Subcutaneous adipose tissue (tissue), 4 donors: Measurements from ENCODE around the gene ABHD8. TPM values are rescaled to one million over a fixed set of nuclear protein-coding genes. Genes with fewer than 3 reads are reported as not detected.

ENCODE experiments used
- total RNA-seq, 4 donors: library from RNA; depleted of rRNA; stranded (reverse); fragments of >200 nt; gene quantifications; one replicate each; pipeline ENCODE4 v1.1.0, GENCODE V29; 2016
- TF ChIP-seq, protein P1 (sequence below): fragments of 450-650 bp; IDR thresholded peaks from one replicate; pipeline ENCODE4 v1.5.1; 2016; ENCODE audit warnings: low read depth, mild to moderate bottlenecking, control low read depth, antibody characterized with exemption, moderate library complexity

ABHD8 gene
- total RNA-seq, 4 donors from 2014 or later: 6.2 to 17.5 (median 12.1) TPM

DNA sequence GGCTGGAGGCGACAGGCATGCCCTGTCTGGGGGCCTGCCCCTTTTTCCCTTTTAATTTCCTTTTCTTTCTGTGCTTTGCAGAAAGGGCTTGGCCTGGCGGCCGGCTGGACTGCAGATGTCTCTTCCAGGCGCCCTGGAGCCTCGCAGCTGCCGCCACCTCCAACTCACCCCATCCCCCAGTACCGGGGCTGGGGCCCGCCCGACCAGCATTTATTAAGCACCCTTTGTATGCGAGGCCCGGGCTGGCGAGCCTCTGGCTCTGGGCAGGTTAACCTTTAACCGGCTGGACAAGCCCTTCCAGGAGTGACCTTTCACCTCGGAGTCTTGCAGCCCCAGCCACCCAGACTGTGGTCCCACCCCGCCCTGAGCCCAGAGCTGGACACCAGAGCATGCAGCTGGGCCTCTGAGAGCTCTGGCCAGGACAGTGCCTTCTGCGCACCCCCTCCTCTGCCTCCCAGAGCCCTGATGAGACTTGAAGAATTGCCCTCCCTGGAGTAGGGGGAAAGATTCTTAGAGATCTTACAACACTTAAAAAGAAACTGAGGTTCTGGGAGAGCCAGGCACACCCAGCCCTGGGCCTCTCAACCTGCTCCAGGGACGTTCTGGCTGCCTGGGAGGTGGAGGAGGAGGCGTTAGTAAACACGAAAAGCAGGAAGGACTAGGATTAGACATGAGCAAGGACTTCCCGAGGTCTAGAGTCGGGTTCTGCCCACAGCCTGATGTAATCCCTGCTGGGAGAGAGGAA, 56.4 kb downstream of the ABHD8 start:
- TF ChIP-seq, protein P1, sequence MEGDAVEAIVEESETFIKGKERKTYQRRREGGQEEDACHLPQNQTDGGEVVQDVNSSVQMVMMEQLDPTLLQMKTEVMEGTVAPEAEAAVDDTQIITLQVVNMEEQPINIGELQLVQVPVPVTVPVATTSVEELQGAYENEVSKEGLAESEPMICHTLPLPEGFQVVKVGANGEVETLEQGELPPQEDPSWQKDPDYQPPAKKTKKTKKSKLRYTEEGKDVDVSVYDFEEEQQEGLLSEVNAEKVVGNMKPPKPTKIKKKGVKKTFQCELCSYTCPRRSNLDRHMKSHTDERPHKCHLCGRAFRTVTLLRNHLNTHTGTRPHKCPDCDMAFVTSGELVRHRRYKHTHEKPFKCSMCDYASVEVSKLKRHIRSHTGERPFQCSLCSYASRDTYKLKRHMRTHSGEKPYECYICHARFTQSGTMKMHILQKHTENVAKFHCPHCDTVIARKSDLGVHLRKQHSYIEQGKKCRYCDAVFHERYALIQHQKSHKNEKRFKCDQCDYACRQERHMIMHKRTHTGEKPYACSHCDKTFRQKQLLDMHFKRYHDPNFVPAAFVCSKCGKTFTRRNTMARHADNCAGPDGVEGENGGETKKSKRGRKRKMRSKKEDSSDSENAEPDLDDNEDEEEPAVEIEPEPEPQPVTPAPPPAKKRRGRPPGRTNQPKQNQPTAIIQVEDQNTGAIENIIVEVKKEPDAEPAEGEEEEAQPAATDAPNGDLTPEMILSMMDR: no peak

DNA sequence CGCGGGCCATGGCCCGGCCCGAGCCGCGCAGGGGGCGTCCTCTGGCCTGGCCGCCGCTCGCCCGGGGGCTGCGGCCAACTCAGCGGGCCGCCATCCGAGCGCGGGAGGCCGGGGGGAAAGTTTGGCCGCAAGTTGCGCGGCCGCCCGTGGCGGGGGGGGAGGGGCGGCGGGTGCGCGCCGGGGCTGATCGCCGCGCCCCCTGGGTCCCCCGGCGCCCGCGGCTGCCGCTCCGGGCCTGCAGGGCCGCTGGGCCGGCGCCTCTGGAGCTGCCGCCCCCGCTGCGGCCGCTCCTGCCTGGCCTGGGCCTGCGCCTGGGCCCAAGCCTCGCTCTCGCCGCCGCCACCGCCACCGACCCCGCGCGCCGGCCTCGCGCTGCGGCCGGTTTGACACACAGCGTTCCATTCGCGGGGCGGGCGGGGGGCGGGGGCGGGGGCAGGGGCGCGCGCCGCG, 57.7 kb downstream of the ABHD8 start, which contains the start of gene NR2F6:
Gene NR2F6, minus strand, starts transcription at position 385 of the 450 bp plus-strand sequence. CDS start 699 bp downstream, outside the sequence.
- TF ChIP-seq, protein P1: no peak

DNA sequence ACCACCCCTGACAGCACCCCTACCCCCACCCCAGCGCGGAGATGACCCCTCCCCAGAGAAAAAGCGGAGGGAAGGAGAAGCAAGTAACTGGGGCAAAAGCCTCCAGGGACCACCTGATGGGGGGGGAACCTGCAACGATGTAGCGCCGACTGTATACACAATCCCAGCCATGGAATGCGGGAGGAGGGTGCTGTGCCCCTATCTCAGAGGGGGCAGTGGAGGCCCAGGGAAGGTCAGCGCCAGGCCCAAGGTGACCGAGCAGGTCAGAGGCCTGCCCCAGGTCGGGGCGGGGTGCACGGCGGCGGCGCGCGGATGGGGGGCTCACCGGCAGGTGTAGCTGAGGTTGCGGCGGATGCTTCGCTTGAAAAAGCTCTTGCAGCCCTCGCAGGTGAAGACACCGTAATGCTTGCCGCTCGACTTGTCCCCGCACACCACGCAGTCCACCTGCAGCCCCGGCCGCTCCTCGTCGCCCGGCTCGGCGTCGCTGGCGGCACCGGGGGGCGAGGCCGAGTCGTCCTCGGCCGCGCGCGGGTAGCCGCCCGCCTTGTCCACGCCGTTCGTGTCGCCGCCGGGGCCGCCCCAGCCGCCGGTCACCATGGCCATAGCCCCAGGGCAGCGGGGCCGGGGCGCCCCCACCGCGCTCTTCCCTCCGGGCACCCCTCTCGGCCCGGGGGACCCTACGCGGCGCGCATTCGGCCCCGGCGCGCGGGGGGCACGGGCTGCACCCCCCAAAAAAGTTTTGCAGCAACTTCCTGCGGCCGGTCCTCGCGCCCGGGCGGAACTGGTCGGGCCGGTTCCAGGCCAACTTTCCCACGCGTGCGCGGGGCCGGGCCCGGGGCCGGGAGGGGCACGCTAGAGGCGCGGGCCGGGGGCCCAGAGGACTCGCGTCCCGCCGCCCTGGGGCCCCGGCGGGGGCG, 58.3 kb downstream of the ABHD8 start:
- TF ChIP-seq, protein P1: no peak

DNA sequence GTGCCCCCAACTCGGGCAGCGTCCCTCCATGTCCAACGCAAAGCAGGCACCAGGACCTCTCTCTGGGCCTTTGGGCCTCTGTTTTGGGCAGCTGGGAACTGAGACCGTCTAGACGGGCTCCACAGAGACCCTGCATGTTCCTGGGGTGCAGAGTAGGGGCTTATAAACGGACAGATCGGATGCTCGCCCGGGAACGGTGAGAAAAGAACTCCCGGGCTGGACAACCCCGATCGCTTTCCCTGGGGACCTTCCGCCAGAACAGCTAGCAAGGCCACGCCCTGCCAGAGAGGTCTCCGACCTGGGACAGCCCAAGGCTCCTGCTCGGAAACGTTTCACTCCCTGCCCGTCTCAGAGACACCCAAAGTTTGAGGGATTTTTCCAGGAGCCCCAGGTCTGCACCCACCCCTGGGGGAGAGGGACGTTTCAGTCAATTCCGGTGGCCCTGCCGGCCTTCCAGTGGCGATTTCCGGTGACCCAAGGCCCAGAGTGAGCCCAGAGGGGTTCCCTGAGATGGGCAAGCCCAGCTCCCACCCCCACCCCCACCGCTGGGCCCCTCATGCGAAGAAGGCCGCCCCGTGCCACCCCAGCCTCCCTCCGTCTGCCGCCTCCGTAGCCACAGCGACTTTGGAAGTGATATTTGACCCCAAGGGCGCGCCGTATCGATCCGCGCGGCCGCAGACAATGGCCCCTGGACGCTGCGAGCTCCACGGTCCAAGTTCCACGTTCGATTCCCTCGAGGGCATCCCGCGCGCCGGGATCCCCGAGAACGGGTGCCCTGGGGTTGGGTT, 59.2 kb downstream of the ABHD8 start:
- TF ChIP-seq, protein P1: no peak

DNA sequence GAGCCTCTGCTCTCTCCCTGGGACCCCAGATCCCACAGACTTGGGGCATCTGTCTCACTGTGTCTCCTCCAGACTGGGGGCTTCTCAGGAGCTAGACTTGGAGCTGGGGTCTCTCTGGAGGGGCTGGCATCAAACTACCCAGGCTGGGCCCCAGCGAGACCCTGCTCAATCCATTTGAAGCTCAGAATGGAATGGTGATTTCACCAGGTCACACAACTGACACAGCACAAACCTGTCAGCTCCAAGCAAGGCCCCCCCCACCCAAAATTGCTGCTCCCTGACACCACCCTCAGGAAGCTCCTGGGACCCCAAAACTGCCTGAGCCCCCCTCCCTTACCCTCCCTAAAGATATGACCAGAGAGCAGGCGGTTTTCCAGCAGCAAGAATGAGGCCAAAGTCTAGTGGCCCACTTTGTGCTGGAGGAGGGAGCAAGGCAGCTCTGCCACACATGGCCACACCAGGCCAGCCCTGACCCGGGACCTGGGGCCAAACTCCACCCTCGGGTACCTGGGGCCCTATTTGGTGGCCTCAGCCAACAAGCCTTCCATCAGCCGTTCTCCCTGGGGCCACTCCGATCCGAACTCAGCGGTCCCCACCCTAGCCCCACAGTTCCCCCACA, 59.9 kb downstream of the ABHD8 start:
- TF ChIP-seq, protein P1: no peak

DNA sequence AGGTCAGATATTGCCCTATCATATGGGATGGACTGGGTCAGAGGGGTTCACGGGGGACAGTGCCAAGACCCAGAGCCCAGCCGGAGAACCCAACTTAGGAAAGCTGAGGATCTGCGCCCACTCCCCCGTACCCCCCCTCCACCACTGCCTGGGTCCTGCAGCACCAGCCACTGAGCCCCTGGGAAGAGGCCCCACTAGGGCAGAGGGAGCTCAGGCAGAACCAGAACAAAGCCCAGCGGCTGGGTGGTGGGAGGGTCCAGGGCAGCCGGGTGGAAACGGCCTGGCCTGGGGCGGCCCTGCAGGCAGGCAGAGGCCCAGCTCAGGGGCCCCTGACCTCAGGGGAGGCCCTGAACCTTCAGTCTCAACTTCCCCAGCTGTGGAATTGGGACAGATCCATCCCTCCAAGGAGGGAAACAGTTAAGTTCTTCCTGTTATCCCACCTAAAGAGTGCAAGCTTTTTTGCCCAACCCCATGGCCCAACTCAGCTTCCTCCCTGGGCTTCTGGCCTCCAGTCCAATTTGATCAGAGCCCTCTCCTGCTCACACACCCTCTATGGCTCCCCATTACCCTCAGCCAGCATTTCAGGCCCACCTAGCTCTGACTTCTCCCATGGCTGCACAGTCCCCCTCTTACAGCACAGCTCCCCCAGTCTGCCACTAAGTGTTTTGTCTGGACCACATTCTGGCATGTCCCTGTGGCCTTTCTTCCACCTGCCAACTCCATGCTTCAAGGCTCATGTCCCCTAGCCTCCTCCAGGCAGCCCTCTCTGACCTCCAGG, 60.6 kb downstream of the ABHD8 start:
- TF ChIP-seq, protein P1: no peak
